Dermis microvascular lymphatic vessel endothelial cell (primary cell): ENCODE data around the gene LRRN2. TPM values are rescaled to one million over a fixed set of nuclear protein-coding genes. Genes with fewer than 3 reads are reported as not detected.

Source experiments
- DNase-seq, 2 donors: peaks; one replicate each; pipeline versions ENCODE4 v3.0.0 to v3.0.0-alpha.2; 2010; ENCODE audit warnings: low read depth in 2 of 2
- total RNA-seq: library from RNA; depleted of rRNA; stranded (reverse); fragments of >200 nt; gene quantifications from 2 replicates; pipeline ENCODE4 v1.2.1, GENCODE V29; 2014

Gene LRRN2
- total RNA-seq, 1 donor from 2014 or later: 0.13 TPM

DNA sequence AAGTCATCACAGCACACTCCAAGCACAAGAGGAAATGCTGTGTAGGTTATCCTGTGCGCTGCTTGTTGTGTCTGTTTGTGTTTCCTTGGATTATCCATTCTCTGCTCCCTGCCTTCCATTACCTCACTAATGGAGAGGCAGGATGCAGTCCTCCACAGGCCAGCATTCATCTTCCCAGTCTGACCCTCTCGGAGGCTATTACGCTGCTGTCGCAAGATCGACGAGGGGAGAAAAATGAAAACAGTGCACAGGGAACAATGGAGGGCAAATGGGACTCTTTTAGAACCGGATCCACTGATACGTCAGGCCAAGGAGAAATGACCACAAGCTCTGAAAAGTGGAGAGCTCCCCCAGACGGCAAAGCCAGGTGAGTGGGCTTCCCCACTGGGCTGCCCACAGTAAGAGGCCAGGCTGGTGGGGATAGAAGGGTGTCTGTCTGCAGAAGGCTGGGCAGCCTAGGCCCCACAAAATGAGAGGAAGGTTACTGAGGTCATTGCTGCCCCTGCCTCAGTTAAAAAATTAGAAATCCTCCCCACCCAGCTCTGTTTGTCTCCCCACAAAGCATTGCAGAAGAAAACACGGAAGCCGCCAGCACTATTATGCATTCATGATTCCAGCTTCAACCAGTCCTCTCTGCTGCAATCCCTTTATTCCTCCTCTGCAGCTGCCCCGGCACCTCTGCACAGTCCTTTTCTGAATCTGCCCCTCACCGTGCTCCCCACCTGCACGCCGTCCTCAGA is 21.7 kb downstream of the LRRN2 start:
- DNase-seq: no peak

DNA sequence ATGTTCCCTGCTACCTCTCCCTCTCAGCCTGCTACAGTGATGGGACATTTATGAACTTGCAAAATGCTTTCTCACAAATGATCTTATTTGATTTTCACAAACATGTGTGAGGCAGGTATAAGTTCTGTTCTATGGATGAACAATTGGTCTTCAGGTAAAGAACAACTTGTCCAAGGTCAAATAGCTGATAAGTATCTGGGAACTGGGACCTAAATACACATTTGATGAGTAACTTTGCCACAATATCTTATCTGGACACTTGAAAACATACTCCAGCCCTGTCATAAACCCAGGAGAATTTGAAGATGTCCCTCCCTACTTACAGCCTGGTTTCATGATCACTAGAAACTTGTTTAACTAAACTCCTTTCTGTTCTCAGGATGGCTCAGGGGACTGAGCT is 23.0 kb downstream of the LRRN2 start:
- DNase-seq: no peak

DNA sequence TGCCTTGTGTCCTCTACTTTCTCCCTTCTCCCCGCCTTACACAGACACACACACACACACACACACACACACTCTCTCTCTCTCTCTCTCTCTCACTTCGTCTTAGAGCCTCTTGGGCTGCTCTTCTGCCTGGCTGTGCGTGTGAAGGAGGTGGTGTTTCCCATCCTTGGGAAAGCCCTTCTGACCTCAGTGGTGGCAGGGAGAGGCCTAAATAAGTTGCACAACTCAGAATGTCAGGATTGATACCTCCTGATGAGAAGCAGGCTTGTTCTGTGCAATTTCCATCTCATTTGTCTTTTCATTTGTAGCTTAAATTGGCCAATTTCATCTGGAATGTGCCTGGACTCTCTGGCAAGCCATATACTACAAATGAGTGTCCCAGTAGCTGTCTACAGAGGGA is 25.0 kb downstream of the LRRN2 start:
- no peak for DNase-seq

DNA sequence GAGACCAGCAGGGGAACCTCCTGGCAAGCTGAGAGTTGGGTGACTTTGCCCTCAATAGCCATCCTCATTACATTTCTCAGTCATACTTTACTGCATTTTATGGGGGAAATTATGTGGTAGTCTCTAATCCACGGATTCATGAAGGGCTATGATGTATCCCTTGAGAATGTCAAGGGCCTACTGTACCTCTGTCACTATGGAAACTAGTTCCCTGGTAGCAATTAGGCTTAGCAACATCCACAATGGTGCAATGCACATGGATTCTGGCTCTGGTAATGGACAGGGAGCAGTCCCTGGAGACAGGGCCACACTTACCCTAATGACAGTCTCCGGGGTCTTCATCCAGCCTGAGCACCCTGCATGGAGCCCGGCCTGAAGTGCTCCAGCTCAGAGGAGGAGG is 26.5 kb downstream of the LRRN2 start:
- no peak for DNase-seq

DNA sequence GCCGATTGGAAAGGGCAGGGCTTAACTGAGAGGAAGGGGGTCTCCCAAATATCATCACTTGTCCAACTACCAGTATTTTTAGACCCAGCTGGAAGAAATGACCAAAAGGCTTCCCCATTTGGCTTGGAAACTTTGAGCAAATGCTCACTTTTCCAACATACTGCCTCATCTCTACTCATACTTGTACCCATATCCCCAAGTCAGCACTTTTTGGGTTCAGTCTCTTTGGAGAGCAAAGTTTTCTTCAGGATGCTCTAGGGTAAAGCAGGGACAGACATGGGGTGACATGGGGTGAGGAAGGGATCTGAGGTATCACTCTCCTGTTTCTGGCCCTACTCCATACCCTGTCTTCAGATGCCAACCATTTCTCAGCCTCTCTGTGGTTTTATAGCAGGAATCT is 27.2 kb downstream of the LRRN2 start:
- no peak for DNase-seq

DNA sequence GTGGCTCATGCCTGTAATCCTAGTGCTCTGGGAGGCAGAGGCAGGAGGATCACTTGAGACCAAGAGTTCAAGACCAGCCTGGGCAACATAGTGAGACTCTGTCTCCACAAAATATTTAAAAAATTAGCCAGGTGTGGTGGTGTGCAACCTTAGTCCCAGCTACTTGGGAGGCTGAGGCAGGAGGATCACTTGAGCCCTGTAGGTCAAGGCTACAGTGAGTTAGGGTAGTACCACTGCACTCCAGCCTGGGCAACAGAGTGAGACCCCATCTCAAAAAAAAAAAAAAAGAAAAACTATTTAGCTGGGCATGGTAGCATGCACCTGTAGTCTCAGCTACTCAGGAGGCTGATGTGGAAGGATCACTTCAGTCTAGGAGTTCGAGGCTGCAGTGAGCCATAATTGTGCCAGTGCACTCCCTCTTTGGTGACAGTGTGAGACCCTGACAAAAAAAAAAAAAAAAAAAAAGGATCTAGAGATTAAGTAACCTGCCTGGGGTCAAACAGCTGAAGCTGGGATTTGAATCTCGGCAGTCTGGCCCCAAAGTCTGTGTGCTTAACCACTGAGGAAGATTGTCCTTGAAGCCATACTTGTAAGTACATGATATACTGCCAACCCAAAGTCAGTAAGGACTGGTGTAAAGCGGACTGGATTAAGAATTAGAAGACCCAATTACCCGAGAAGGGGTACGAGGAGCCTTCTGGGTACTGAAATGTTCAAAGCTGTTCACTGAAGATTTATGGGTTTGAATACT is 31.8 kb downstream of the LRRN2 start:
- DNase-seq: no peak

DNA sequence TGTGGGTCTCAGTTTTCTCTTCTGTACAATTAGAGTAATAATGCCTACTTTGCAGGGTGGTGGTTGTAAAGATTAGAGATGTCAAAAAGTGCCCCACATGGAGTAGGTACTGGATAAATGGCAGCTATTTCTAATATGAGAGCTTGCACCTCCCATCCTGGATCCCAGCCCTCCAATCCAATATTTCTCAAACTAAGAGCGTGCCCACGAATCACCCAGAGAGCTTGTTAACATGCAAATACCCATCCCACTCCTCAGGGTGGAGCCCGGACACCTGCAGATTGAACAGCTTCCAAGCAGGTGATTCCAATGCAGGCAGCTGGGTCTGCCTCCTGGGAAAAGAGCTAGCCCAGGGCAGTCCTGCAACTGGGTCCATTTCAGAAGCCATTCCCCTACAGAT is 33.0 kb downstream of the LRRN2 start:
- DNase-seq: no peak

DNA sequence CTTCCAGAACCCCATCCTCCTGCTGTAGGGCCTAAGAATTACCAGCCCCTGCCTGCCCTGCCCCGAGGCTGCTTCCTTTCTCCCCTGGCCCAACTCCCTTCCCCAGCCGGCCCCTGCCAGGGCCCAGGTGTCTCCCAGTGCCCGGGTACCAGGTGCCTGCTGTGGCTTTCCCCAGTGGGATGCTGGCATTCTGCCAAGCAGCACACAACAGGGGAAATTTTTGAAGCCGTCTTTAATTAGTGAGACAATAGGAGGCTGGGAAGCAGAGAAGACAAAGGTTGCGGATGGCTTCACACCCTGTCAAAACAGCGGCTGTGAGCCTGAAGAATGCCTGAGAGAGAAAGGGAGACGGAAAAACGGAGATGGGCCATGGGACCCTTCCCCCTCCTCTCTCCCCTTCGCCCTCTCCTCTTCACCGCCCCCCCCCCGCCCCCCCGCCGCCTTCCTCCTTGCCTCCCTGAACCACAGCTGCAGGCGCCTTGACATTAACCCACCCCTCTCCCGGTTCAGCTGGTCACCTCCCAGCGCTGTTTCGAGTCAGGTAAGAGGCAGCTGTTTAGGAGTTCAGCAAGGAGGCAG is 33.6 kb downstream of the LRRN2 start:
- no peak for DNase-seq

DNA sequence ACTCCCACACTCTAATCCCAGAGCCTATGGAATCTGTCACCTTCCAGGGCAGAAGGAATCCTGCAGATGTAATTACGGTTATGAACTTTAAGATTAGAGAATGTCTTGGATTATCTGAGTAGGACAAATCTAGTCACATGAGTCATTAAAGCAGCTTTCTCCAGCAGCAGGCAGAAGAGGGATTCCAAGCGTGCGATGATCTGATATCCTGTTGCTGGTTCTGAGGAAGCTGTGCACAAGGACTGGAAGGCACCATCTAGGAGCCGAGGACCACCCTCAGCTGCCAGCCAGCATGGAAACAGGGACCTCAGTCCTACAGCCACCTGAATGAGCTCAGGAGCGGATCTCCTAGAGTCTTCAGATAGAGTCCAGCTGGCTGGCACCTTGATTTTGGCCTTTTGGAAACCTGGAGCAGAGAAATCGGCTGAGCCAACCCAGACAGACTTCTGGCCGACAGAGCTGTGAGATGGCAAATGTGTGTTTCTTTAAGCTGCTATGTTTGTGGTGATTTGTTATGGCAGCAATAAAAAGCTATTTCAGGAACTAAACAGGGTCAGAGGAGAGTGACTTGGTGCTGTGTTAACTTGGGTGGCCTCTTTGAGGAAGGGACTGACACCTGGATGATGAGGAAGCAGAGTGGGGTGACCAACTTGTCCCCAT is 34.5 kb downstream of the LRRN2 start:
- no peak for DNase-seq

DNA sequence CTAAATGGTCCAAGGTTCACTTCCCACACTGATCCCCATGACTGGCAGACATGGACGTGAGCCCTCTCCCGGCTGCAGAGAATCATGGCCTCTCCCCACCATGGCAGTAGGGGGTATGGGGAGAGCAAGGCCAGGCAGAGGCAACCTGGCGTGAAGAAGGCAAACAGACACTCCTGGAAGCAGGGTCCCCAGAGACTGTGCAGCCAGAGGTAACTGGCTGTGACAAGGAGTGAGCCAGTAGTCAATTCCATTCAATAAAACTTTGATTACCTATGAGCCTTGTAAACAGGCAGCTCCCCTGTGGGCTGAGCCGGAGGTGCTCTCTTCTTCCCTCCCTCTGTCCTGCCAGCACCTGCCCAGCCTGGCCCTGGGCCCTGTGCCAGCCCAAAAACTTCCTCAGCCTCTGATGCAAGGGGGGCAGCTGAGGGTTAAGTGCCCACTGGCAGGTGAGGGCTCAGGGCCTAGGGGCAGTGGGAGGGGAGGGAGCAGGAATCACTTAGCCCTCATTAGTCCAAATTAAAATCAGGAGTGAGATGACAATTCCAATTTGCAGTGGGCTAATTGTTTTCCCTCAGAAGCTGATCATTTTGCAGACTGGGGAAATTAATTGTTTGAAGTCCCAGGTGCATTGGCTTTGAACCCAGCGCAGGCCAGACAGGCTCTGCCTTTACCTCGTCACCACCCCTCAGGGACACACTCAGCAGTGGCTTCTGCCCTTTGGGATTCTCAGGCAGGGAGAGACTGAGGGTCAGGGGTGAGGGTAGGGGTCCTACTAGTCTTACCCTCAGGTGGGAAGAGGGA is 35.6 kb downstream of the LRRN2 start:
- no peak for DNase-seq

DNA sequence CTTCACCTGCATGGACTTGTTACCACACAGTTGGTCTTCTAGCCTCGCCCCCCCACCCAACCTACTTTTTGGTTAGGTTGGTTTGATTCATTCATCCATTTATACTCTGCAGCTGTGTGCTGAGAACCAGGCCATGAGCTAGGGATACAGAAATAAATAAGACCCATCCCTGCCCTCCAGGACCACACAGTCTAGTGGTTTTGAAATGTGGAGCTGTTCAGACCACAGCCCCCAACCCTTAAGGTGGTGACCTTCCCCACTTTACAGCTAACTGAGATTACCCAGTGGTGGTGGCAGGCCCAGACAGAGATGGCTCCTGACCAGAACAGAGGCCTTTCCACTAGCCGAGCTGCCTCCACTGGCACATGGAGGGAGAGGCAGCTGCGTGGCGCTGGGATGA is 37.0 kb downstream of the LRRN2 start:
- DNase-seq: no peak

DNA sequence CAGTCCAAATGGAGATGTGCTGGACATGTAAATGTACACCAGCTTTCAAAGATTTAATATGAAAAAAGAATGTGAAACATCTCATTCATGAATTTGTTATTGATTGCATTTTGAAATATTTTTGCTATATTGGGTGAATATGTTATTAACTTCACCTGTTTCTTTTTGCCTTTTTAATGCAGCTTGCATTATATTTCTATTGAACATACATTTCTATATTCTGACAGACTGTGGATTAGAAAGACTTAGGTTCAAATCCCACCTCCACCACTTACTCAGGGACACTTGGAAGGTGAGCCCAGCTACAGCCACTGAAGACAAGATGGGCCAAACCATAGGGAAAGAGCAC is 37.8 kb downstream of the LRRN2 start:
- DNase-seq: no peak

DNA sequence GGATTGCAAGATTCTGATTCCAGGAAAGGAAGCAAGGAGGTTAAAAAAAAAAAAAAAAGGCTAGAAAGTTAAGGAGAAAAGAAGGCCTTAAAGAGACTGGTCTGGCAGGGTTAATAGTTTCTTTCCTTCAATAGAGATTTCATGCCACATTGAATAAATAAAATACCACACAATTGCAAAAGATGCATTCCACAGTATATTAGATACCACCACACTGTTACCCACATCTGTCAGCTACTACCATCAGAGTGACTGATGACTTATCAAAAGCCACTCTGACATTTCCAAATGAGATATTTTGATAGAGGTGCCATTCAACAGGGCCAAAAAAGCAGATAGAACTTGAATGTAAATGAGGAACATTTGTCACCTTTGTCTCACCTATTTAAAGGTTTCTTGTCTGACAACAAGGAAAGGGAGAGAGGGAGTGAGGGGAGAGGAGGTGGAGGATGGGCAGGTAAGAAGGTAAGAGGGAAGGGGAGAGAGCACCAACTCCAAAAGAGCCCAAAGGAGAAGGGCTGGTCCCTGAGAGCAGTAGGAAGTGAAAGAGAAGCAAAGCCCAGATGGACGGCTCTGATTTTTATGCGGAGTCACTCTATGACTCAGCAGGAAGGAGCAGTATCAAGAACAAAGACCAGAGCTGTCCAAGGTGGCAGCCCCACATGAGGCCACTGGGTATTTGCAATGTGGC is 38.3 kb downstream of the LRRN2 start:
- peak; percentile 46 to 70 for DNase-seq

DNA sequence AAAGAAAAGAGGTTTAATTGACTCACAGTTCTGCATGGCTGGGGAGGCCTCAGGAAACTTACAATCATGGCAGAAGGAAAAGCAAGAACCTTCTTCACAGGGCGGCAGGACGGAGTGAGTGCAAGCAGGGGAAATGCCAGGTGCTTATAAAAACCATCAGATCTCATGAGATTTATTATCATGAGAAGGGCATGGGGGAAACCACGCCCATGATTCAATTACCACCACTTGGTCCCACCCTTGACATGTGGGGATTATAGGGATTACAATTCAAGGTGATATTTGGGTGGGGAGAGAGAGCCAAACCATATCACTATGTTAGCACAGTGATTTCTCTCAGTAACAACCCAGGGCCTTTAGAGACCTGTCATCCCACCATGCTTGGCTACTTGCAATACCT is 39.9 kb downstream of the LRRN2 start:
- DNase-seq: no peak

DNA sequence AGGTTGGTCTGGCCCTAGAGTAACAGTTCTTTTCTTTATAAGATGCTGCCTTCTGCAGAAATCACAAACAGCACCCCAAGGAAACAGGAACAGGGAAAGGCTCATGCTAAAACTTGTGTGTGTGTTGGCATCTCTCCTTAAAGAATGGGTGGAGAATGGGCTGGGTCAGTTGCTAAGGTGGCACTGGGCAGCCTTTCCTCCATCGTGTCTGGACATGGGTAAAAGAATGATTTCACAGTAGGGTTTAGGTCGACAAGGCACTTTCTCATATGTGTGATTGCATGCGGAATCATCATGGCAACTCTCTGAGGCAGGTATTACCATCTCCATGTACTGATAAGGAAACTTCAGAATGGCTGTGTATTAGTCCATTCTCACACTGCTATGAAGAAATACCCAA is 40.3 kb downstream of the LRRN2 start:
- no peak for DNase-seq

DNA sequence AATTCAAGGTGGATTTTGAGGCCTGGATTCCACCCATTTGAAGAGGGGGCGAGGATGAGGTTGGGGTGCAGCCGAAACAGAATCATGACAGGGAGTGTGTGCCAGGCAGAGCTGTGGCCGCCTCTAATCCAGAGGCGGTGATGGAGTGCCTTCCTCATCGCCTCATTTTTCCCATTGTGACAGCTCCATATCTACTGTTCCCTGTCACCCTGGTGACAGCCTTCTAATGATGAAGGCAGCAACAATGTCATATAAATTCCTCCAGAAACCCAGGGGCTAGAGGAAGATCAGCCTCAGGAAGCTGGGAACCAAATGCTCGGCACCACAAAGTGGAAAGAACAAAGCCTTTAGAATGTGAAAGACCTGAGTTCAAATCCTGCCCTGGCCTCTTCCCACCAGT is 42.0 kb downstream of the LRRN2 start:
- DNase-seq: no peak

DNA sequence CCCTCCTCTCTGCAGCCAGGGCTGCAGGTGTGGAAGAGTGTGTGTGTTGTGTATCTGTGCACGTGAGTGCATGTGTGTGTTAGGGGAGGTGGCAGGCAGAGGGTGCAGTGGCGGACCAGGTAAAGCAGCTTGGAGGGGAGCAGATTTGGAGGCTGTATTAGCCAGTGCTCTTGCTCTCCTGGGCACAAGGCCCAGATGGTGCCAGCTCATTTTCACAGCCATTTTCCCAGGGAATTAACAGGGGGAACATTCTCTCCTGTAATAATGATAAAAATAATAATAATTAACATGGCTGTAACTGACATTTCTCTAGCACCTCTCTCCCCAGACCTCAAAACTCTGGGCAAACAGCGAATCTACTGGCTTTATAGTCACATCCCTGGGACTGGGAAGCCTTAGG is 43.6 kb downstream of the LRRN2 start:
- DNase-seq: no peak

DNA sequence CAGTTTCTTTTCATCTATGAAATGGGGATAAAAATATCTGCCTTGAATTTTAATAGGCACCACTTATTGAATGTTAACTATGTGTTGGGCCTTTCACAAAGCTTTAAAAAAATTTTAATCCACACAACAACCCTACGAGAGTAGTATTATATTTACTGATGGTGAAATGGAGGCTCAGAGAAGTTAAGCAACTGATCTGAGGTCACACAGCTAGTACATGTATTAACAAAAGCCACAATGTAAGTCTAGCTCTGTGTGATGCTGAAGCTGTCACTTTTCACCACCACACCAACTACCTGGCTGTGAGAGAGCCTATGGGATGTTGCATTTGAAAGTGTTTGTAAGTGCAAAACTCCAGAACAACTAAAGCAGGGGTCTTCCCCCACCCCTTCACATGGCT is 44.1 kb downstream of the LRRN2 start:
- DNase-seq: no peak

DNA sequence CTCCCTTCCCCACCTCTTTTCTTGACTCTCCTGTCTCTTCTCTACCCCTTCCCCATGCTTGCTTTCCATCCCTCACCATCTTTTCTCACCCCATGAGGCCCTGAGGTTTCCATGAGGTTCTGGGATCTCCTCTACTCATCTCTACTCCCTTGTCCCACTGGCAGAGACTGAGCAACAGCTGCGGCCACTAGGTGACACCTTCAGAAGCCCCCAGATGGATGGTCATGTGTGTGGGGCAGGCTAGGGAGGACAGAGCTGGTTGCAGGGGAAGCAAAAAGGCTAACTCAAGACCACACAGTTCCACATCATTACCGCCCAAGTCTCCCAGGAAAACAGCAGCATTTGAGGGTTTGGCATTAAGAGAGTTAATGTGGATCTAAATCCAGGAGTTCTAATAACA is 45.0 kb downstream of the LRRN2 start:
- no peak for DNase-seq

DNA sequence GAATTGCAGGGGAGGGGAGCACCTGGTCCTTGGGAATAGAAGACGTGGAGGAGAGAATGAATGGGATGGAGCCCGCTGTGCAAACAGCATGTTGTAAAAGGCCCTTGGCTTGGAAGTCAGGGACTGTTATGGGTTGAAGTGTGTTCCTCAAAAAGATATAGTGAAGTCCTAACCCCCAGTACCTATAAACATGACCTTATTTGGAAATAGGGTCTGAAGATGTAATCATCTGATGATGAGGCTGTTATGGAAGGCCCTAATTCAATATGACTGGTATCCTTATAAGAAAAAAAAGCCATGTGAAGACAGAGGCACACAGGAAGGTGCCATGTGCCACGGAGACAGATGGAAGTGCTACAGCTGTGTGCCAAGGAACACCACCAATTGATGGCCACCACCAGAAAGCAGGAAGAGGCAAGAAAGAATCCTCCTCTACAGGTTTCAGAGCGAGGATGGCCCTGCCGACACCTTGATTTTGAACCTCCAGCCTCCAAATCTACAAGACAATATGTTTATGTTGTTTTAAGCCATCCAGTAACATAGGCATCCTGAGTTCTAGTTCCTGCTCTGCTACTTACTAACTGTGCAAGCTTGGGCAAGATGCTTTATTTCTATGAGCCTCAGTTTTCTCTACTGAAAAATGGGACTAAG is 51.2 kb downstream of the LRRN2 start:
- no peak for DNase-seq

DNA sequence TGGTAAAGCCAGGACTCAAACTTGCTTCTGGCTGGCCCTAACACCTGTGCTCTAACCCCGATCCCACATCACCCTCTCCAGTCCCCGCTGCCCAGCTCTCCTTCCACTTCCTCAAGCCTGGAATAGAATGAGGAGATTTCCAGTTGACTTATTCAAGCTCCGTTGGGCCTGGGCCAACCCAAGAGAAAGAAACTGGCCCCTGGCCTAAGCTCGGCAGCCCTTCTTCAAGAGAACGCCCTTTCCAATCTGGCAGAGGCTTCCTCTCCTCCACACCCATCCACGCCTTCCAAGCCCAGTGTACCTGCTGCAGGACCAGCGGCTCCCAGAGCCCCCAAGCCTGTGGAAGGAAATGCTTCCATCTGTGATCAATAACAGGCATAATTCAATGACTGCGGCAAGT is 51.9 kb downstream of the LRRN2 start:
- DNase-seq: no peak
